IPS DF 4.7 (cell line): ENCODE data around the gene CRACDL.
"Not testable (repeated sequence)": the region's sequence is repeated elsewhere in the genome, so short reads cannot be mapped to it uniquely, and the experiment has no call there.

ENCODE experiments used
- DNase-seq: peaks from one replicate; pipeline ENCODE4 v3.0.0-alpha.2; 2013; ENCODE audit warnings: low spot score; ENCODE audit errors: extremely low read depth

Gene CRACDL

GRCh38 chr2:98907966-98908905 lies 27.8 kb downstream of the CRACDL start:
- DNase-seq = no peak

GRCh38 chr2:98907385-98907784 lies 28.6 kb downstream of the CRACDL start:
- no peak for DNase-seq

- DNase-seq = no peak
Observed at GRCh38 chr2:98903767-98904485, 32.1 kb downstream of the CRACDL start.

GRCh38 chr2:98903064-98903355 lies 33.0 kb downstream of the CRACDL start:
- DNase-seq = no peak

GRCh38 chr2:98902209-98903063 lies 33.6 kb downstream of the CRACDL start:
- no peak for DNase-seq

- DNase-seq = no peak
Observed at GRCh38 chr2:98901702-98902101, 34.3 kb downstream of the CRACDL start.

GRCh38 chr2:98901291-98901690 lies 34.7 kb downstream of the CRACDL start:
- DNase-seq = no peak

GRCh38 chr2:98900721-98901120 lies 35.3 kb downstream of the CRACDL start:
- DNase-seq = no peak

GRCh38 chr2:98899703-98900078 lies 36.3 kb downstream of the CRACDL start:
- DNase-seq = not testable (repeated sequence)

GRCh38 chr2:98899041-98899702 lies 36.9 kb downstream of the CRACDL start:
- no peak for DNase-seq

- DNase-seq = no peak
Observed at GRCh38 chr2:98898423-98898841, 37.6 kb downstream of the CRACDL start.

- no peak for DNase-seq
Observed at GRCh38 chr2:98897746-98898145, 38.3 kb downstream of the CRACDL start.

GRCh38 chr2:98896944-98897343 lies 39.1 kb downstream of the CRACDL start:
- no peak for DNase-seq

- no peak for DNase-seq
Observed at GRCh38 chr2:98896416-98896815, 39.6 kb downstream of the CRACDL start.

GRCh38 chr2:98895901-98896300 lies 40.1 kb downstream of the CRACDL start:
- DNase-seq = no peak

GRCh38 chr2:98895221-98895620 lies 40.8 kb downstream of the CRACDL start:
- no peak for DNase-seq

GRCh38 chr2:98894331-98895000 lies 41.6 kb downstream of the CRACDL start:
- DNase-seq = no peak

GRCh38 chr2:98893911-98894321 lies 42.1 kb downstream of the CRACDL start:
- DNase-seq = no peak

- no peak for DNase-seq
Observed at GRCh38 chr2:98892871-98893270, 43.2 kb downstream of the CRACDL start.

GRCh38 chr2:98891591-98891990 lies 44.4 kb downstream of the CRACDL start:
- DNase-seq = no peak
